Ramos (cell line): ENCODE data around the gene KCNK7.

Experiments
- in situ Hi-C: fragments of 300-500 bp; cut with MboI; formaldehyde crosslinking; loops from one replicate; pipeline ENCODE4 v1.14.3; 2022; ENCODE audit warnings: low sequenced_read_pairs; ENCODE audit not compliant: unreplicated experiment

The KCNK7 gene

GRCh38 chr11:65559951-65560537 is 35.6 kb downstream of the KCNK7 start:
- in situ Hi-C loops, result no loop called here

DNA sequence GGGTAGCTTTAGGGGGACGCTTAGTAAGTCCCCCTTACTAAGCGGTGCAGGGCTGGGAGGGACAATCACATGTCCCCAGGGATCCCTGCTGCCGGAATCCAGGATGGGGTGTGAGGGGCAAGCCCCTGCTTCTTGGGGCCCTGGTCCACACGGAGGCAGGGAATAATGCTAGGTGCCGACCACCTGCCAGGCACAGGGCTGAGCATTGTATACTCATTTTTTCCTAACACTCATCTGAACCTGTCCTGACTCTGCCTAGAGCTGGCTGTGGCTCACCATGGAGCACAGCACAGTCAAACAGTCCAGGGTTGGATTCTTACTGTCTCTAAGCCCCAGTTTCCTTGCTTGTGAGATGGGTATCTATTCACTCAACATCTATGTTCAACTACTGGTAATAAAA is 36.1 kb downstream of the KCNK7 start:
- in situ Hi-C loops, result no loop called here

- in situ Hi-C loops, result no loop called here
These were observed 36.6 kb downstream of the KCNK7 start for GRCh38 chr11:65558930-65559509.

- in situ Hi-C loops, result no loop called here
These were observed 37.3 kb downstream of the KCNK7 start, which contains the start of gene LTBP3 for GRCh38 chr11:65558002-65558929. Gene LTBP3 (minus strand): TSS chr11:65558359. CDS start chr11:65557959, 400 bp downstream.

- in situ Hi-C loops, result no loop called here
These were observed 38.2 kb downstream of the KCNK7 start for GRCh38 chr11:65557280-65558001.

- in situ Hi-C loops, result no loop called here
These were observed 38.9 kb downstream of the KCNK7 start for GRCh38 chr11:65556470-65557279.

DNA sequence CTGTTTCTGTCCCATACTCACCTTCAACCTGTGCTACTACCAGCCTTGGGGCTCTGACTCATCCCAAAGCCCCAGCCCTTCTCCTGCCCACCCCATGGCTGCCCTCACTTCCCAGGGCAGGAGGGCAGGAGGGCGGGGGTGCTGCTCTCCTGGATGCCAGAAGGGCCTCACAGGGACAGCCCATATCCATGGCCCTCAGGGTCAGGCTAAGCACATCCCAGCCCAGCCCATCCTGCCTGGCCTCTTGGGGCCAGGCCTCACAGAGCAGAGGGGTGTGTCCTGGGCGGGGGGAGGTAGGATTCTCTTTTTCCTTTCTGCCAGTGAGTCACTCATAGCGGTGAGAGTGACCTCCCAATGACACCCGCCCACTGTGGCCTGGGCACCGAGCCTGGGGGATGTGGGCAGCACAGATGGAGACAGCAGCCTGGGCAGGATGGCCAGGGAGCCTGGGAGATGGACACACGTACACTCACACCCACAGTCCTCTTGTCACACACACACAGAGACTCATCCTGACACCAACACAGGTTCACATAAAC is 39.8 kb downstream of the KCNK7 start:
- in situ Hi-C loops, result no loop called here

GRCh38 chr11:65554842-65555430 is 40.7 kb downstream of the KCNK7 start:
- in situ Hi-C loops, result no loop called here

- in situ Hi-C loops, result no loop called here
These were observed 41.4 kb downstream of the KCNK7 start for GRCh38 chr11:65554057-65554818.

DNA sequence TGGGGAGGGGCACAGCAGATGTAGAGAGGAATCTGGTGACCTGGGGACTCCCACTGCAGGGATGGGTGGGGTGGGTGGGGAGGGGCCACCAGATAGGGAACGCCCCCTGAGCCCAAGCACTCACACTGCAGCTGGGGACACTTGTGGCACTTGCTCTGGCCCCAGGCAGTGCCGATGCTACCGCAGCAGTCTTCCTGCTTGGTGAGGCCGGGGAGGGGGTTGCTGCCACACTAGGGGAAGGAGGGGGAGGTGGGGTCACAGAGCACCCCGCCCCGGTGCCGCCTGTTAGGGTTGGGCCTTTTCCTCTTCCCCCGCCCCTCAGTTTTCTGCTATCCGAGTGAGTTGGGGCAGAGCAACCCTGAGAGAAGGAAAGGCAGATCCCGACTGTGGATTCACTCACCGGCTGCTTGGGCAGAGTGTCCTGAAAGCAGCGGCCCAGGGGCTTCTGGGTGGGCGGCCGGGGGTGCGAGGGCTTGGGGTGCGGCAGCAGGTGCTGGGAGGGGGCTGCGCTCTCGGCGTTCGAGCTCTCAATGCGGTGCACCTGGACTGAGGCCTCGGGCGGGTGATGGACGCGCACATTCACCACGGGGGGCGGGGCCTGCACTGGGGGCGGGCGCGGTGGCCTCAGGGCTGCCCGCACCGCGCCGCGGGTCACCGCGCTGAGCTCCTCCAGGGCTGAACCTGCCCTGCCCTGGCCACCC is 42.1 kb downstream of the KCNK7 start:
- in situ Hi-C loops, result no loop called here

GRCh38 chr11:65552388-65552951 is 43.1 kb downstream of the KCNK7 start:
- in situ Hi-C loops, result no loop called here

DNA sequence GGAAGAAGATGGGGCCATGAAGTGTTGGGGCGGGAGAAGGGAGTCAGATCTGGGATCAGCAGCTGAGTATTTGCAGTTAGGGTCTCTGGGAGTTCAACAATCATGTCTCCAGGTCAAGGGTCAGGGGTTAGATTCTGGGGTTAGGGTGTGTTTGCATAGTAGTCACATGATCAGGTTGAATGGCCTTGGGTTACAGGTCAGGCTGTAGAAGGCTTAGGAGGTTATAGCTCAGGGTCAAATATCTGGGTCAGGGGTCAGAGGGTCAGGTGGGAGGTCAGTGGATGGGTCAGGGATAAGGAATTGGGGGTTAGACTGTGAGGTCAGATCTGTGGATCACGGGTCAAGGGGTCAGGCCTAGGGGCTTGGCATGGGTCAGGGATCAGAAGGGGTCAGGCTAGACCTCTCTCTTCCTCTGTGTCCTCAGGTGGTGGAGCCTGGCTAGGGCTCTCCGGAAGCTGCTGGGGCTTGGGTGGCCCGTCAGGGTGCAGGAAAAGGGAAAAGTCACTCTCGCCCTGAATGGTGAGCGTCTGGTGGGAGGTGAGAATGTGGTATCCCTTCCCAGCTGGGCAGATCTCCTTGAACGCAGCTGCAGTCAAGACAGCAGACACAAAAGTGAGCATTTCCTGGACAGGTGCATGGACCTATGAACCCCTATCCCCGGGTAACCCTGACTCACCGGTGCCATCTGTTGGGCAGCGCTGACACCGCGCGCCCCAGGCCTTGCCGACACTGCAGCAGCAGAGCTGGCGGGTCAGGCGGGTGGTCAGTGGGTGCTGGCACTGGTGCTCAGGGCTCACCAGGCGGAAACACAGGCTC is 43.8 kb downstream of the KCNK7 start:
- in situ Hi-C loops, result no loop called here

DNA sequence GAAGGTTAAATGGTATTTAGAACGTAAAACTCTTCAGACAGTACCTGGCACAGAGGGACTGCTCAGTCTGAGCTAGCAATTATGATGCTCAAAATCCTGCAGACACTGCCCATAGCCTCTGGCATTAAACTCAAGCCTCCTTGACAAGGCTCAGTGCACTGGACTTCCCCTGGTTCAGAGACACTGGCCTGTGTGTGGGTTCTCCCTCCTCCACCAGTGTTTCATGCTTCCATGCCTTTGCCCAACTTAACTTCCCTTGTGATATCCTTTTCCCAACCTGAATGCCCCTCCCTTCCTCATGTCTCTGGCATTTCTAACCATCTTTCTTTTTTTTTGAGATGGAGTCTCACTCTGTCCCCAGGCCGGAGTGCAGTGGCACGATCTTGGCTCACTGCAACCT is 46.5 kb downstream of the KCNK7 start:
- in situ Hi-C loops, result no loop called here

DNA sequence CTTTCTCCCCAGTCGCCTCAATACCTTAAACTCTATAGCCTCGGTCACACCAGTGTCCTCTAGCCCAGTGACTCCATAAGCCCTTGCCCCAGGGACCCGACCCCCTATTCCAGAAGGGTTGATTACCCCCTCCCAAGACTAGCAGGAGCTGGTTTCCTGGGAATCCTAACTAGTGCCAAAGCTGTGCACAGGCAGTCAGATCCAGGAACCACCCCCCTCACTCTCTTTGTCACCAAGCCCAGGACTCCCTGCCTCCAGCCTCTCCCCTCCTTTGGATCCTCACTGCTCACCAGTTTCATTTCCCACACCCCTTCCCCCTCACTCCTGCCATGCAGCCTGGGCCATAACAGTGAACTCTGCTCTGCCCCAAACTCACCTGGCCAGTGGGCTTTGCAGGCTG is 47.2 kb downstream of the KCNK7 start:
- in situ Hi-C loops, result no loop called here

GRCh38 chr11:65547446-65548125 is 48.0 kb downstream of the KCNK7 start:
- in situ Hi-C loops, result no loop called here
